ENCODE results near the gene OXER1.

- TF ChIP-seq CTCF (IDR thresholded peaks at IDR 0.05) (no peak), POLR2A (IDR thresholded peaks at IDR 0.05) (no peak)
These were observed 40.4 kb upstream of the OXER1 start for GRCh38 chr2:42804338-42804737.
